Forelimb muscle (tissue), 1 donor: ENCODE results near the gene TSPAN13. TPM values are rescaled to one million over a fixed set of nuclear protein-coding genes. Genes with fewer than 3 reads are reported as not detected.

Experiments
- DNase-seq: peaks from one replicate; pipeline ENCODE4 v3.0.0-alpha.2; 2013; ENCODE audit warnings: low read depth
- polyA plus RNA-seq: library from polyadenylated mRNA; unstranded; fragments of 120-200 nt; gene quantifications from one replicate; pipeline ENCODE4 v1.2.1, GENCODE V29; 2013; ENCODE audit not compliant: insufficient read length

The TSPAN13 gene
- polyA plus RNA-seq, 1 donor = 56.9 TPM

GRCh38 chr7:16812542-16813231 lies 59.1 kb downstream of the TSPAN13 start:
- no peak for DNase-seq

- DNase-seq = no peak
These were observed 59.7 kb downstream of the TSPAN13 start for GRCh38 chr7:16813232-16813616.

- no peak for DNase-seq
These were observed 61.4 kb downstream of the TSPAN13 start for GRCh38 chr7:16815001-16815400.

- no peak for DNase-seq
These were observed 63.3 kb downstream of the TSPAN13 start for GRCh38 chr7:16816824-16817223.

- no peak for DNase-seq
These were observed 64.0 kb downstream of the TSPAN13 start for GRCh38 chr7:16817536-16817935.

GRCh38 chr7:16818732-16819131 lies 65.2 kb downstream of the TSPAN13 start:
- no peak for DNase-seq

- DNase-seq = no peak
These were observed 68.5 kb downstream of the TSPAN13 start for GRCh38 chr7:16822029-16822428.

- no peak for DNase-seq
These were observed 72.5 kb downstream of the TSPAN13 start for GRCh38 chr7:16826060-16826459.

GRCh38 chr7:16833373-16833772 lies 79.8 kb downstream of the TSPAN13 start:
- no peak for DNase-seq

Other genes starting within 250 kb of the TSPAN13 start
- not detected for gene LRRC72, start 226.9 kb upstream of the TSPAN13 start, polyA plus RNA-seq
- gene ANKMY2, start 108.0 kb upstream of the TSPAN13 start, polyA plus RNA-seq = 25.9 TPM
- 201 TPM for gene BZW2, start 107.6 kb upstream of the TSPAN13 start, polyA plus RNA-seq
- 14.2 TPM for gene AGR2, start 51.2 kb downstream of the TSPAN13 start, polyA plus RNA-seq
- not detected for gene AGR3, start 128.2 kb downstream of the TSPAN13 start, polyA plus RNA-seq